HS-5 (cell line): ENCODE results near the gene FBXW8.

Experiments
- DNase-seq: peaks from one replicate; pipeline ENCODE4 v3.0.0-alpha.2; 2012; ENCODE audit warnings: low read depth

The FBXW8 gene

GRCh38 chr12:116924558-116925453 lies 14.1 kb downstream of the FBXW8 start:
- DNase-seq = peak; percentile 82

- no peak for DNase-seq
Measured at GRCh38 chr12:116926283-116927243, 15.8 kb downstream of the FBXW8 start.

- no peak for DNase-seq
Measured at GRCh38 chr12:116927244-116927940, 16.6 kb downstream of the FBXW8 start.

- no peak for DNase-seq
Measured at GRCh38 chr12:116928504-116928903, 17.8 kb downstream of the FBXW8 start.

GRCh38 chr12:116929885-116930284 lies 19.1 kb downstream of the FBXW8 start:
- DNase-seq = no peak

- no peak for DNase-seq
Measured at GRCh38 chr12:116931665-116932064, 20.9 kb downstream of the FBXW8 start.

- DNase-seq = no peak
Measured at GRCh38 chr12:116933091-116933490, 22.3 kb downstream of the FBXW8 start.

- no peak for DNase-seq
Measured at GRCh38 chr12:116933512-116934246, 22.9 kb downstream of the FBXW8 start.

- no peak for DNase-seq
Measured at GRCh38 chr12:116934908-116935705, 24.4 kb downstream of the FBXW8 start.

- no peak for DNase-seq
Measured at GRCh38 chr12:116937640-116938039, 26.9 kb downstream of the FBXW8 start.

GRCh38 chr12:116939734-116940133 lies 29.0 kb downstream of the FBXW8 start:
- DNase-seq = no peak

GRCh38 chr12:116941188-116941587 lies 30.4 kb downstream of the FBXW8 start:
- no peak for DNase-seq

GRCh38 chr12:116943419-116944372 lies 32.9 kb downstream of the FBXW8 start:
- DNase-seq = no peak

GRCh38 chr12:116945886-116946550 lies 35.3 kb downstream of the FBXW8 start:
- no peak for DNase-seq

- no peak for DNase-seq
Measured at GRCh38 chr12:116948298-116948697, 37.5 kb downstream of the FBXW8 start.

- DNase-seq = no peak
Measured at GRCh38 chr12:116950628-116951325, 40.0 kb downstream of the FBXW8 start.

- DNase-seq = no peak
Measured at GRCh38 chr12:116954710-116955381, 44.1 kb downstream of the FBXW8 start.
